C4-2B (cell line): ENCODE measurements around the gene MRGPRX4.
A peak's percentile ranks its signal among the peaks of the same experiment; 100 is the strongest.
"Not testable (repeated sequence)": the region's sequence is repeated elsewhere in the genome, so short reads cannot be mapped to it uniquely, and the experiment has no call there.

Experiments used
- H3K27ac ChIP-seq: fragments of 450-650 bp; 2 replicates; pipeline ENCODE4 v1.5.1; 2017
- CTCF ChIP-seq: fragments of 450-650 bp; conservative IDR thresholded peaks from 2 replicates; pipeline ENCODE4 v1.5.1; 2017; ENCODE audit warnings: mild to moderate bottlenecking
- ZFX ChIP-seq: fragments of 450-650 bp; IDR thresholded peaks from 2 replicates; pipeline ENCODE4 v1.6.1; 2017

MRGPRX4 gene

GRCh38 chr11:18145837-18146236 is 26.8 kb upstream of the MRGPRX4 start:
- no peak overlapping the region for H3K27ac ChIP-seq
- TF ChIP-seq CTCF (no peak), ZFX (no peak)

DNA sequence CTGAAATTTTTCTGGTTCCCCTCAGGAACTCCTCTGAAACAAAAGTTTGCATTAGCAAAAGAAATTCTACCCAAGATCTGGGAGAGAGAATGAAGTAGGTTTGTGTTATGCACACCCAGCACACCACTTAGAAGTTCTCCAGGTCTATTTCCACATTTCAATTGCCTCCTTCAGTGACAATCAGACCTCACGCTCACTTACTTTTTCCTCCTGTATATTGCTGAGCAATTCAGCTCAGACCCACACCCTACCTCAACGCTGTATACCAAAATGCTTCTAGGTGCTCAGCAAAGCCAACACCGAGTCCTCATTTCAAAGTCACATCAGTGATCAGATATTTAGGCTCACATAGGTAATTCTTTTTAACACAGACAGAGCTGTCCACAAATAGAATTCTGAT is 21.1 kb upstream of the MRGPRX4 start:
- TF ChIP-seq ZFX (no peak), CTCF (no peak)

GRCh38 chr11:18168372-18168771 is 4.3 kb upstream of the MRGPRX4 start:
- H3K27ac ChIP-seq, result no peak overlapping the region
- TF ChIP-seq CTCF (no peak), ZFX (no peak)

More for the DNA sequence above, 21.1 kb upstream of the MRGPRX4 start:
- no peak overlapping the region for H3K27ac ChIP-seq

- H3K27ac ChIP-seq, result no peak overlapping the region
- TF ChIP-seq ZFX (no peak), CTCF (peak; percentile 81)
These were observed 1.1 kb upstream of the MRGPRX4 start for GRCh38 chr11:18171377-18172000.

- no peak overlapping the region for H3K27ac ChIP-seq
- TF ChIP-seq CTCF (no peak), ZFX (no peak)
These were observed 709 bp downstream of the MRGPRX4 start for GRCh38 chr11:18173225-18173866.

- TF ChIP-seq ZFX, result no peak
- no peak for TF ChIP-seq CTCF
- no peak overlapping the region for H3K27ac ChIP-seq
These were observed 16.2 kb downstream of the MRGPRX4 start for GRCh38 chr11:18188796-18189195.

GRCh38 chr11:18189476-18190245 is 17.0 kb downstream of the MRGPRX4 start:
- not testable (repeated sequence) for H3K27ac ChIP-seq
